ENCODE results near the gene PLEKHA7.
"Not testable (repeated sequence)": the region's sequence is repeated elsewhere in the genome, so short reads cannot be mapped to it uniquely, and the experiment has no call there.

The PLEKHA7 gene

GRCh38 chr11:17004486-17005148, 9.6 kb downstream of the PLEKHA7 start:
- H3K27ac ChIP-seq, result peak overlapping the region; percentile 51
- no peak for TF ChIP-seq ZFX (IDR thresholded peaks at IDR 0.05)
- TF ChIP-seq CTCF (conservative IDR thresholded peaks at IDR 0.05), result no peak

- H3K27ac ChIP-seq, result no peak overlapping the region
- TF ChIP-seq CTCF (conservative IDR thresholded peaks at IDR 0.05) (no peak), ZFX (IDR thresholded peaks at IDR 0.05) (no peak)
Measured at GRCh38 chr11:17003426-17003825, 10.8 kb downstream of the PLEKHA7 start.

- no peak overlapping the region for H3K27ac ChIP-seq
- TF ChIP-seq ZFX (IDR thresholded peaks at IDR 0.05) (no peak), CTCF (conservative IDR thresholded peaks at IDR 0.05) (no peak)
Measured at GRCh38 chr11:17002543-17002942, 11.7 kb downstream of the PLEKHA7 start.

GRCh38 chr11:17001806-17002205, 12.4 kb downstream of the PLEKHA7 start:
- H3K27ac ChIP-seq, result no peak overlapping the region
- TF ChIP-seq CTCF (conservative IDR thresholded peaks at IDR 0.05), result no peak
- TF ChIP-seq ZFX (IDR thresholded peaks at IDR 0.05), result no peak

- H3K27ac ChIP-seq, result no peak overlapping the region
- TF ChIP-seq CTCF (conservative IDR thresholded peaks at IDR 0.05) (no peak), ZFX (IDR thresholded peaks at IDR 0.05) (no peak)
Measured at GRCh38 chr11:17000987-17001386, 13.2 kb downstream of the PLEKHA7 start.

- not testable (repeated sequence) for H3K27ac ChIP-seq
Measured at GRCh38 chr11:17000253-17000652, 14.0 kb downstream of the PLEKHA7 start.

- TF ChIP-seq ZFX (IDR thresholded peaks at IDR 0.05), result no peak
- TF ChIP-seq CTCF (conservative IDR thresholded peaks at IDR 0.05), result no peak
Measured at GRCh38 chr11:16999116-16999515, 15.1 kb downstream of the PLEKHA7 start.

GRCh38 chr11:16997624-16998023, 16.6 kb downstream of the PLEKHA7 start:
- H3K27ac ChIP-seq, result no peak overlapping the region
- TF ChIP-seq CTCF (conservative IDR thresholded peaks at IDR 0.05) (no peak), ZFX (IDR thresholded peaks at IDR 0.05) (no peak)

More at GRCh38 chr11:16999116-16999515, 15.1 kb downstream of the PLEKHA7 start:
- H3K27ac ChIP-seq, result no peak overlapping the region
